Hypothalamus (tissue), 51 donors: ENCODE results near the gene AXIN2.
"Not testable (repeated sequence)": the region's sequence is repeated elsewhere in the genome, so short reads cannot be mapped to it uniquely, and the experiment has no call there.

ENCODE experiments used
- DNase-seq, 51 donors: peaks; one replicate each; lab custom pipeline; 2025; lab: John Stamatoyannopoulos, UW

Gene AXIN2

DNA sequence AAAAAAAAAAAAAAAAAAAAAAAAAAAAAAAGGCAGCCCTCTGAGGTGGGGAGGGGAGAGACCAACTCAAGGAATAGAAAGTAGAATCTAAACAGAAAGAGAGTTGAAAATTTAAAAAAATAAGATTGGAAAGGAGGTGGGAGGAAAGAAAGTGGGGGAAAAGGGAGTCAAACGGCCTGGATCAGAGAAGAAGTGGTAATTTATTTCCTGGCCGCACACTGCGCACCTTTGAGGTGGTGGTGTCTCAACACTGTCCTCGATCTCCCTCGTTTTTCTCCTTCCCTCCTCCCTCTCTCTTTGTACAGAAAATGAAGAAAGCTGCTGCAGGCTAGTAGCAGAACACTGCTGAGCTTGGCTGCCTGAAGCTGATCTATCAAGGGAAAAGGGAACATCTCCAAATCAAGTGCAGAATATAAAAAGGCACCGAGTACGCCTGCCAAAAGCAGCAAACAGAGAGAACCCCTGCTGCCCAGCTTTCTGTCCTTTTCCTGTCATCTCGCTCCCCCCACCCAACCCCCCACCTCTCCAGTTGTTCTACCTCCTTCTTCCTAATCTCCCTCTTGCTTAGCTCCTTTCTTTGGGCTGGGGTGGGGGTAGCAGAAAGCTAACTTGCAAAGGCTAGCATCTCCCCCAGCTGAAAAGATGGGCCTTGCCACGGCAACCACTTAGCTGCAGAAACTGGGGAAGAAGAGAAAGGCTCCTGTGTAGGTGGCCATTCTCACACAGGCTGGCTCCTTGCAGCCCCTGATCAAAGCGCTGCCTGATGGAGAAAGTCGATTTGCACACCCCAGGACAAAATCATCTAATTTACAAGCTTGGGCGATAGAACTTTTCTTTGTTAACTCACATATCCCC is 22.5 kb downstream of the AXIN2 start:
- DNase-seq, result peak in 13 of 51 donors; percentile 18 to 45 (median 29)

DNA sequence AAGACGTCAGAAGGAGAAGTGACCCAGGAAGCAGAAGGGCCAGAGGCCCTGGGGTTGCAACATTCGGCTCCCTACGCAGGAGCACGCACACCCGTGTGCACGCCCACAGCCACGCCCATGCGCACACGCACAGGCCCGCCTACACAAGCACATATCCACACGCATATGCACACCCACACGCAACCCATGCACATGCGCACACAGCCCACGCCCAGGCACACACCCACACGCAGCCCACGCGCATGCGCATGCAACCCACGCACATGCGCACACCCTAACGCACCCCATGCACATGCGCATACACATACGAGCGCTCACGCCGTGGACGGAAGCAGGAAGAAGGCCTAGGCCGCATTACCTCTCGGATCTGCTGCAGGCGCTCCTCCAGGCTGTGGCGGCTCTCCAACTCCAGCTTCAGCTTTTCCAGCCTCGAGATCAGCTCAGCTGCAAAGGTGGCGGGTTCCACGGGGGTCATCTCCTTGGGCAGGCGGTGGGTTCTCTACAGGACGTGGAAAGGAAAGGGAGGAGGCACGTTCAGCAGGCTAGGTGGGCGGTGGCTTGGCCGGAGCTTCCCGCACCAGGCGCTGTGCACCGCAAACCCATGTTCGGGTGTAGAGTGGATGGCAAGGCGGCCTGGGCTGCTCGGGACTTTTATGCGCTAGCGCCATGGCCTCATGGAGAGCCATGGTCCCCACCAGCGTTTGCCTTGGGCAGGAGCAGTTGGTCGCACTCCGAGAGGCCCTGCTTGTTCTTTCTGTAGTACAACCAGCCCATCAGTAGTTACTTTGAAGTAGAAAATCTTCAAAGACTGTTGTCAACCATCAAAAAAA is 23.4 kb downstream of the AXIN2 start:
- DNase-seq, result no peak

DNA sequence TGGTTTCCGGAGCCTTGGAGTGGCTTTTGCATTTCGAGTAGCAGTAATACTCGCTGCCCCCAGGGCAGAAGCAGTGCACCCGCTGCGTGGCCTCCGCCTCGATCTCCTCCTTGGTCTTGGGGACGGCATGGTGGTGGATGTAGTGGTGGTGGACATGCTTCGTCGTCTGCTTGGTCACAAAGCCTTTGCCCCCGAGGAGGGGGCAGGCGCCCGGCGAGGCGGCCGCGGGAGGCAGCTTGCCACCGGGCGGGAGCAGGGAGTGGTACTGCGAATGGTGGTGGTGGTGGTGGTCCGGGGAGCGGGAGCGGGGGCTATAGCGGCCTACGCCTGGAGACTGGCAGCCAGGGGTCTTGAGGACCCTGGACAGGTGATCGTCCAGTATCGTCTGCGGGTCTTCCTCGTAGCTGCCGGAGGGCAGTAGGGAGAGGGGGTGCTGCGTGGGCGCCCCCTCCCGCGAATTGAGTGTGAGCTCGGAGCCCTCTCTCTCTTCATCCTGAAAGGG is 24.1 kb downstream of the AXIN2 start:
- DNase-seq, result no peak

DNA sequence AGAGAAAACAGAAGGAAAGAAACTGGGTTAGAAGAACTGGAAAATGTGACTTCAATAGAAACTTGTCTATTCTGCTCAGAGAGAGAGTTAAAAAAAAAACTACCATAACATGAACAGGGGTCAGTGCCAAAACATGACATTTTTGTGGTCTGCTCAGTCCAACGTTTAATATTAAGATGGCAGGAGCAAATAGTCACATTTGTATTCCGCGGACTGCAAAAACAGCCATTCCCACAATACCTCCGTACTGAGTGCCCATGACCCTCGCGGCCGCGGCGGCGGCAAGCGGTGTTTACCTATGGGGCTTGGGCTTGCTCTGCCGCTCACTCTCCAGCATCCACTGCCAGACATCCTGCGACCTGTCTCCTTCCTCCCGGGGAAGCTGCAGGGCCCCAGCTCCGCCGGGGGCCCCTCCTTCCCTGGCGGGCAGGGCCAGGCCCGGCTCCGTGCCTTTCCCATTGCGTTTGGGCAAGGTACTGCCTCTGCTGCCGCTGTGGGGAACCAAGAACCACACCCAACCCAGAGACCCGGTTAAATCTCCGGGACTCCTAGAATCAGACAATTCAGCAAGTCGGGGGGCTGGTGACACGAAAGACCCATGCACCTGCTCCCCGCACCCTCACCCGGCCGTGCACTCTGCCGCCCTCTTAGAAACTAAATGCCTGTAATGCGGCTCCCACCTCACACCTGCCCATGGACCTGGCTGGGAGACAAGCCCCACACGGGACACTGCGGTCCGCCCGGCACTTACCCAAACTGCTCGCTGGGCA is 24.7 kb downstream of the AXIN2 start:
- DNase-seq, result no peak

DNA sequence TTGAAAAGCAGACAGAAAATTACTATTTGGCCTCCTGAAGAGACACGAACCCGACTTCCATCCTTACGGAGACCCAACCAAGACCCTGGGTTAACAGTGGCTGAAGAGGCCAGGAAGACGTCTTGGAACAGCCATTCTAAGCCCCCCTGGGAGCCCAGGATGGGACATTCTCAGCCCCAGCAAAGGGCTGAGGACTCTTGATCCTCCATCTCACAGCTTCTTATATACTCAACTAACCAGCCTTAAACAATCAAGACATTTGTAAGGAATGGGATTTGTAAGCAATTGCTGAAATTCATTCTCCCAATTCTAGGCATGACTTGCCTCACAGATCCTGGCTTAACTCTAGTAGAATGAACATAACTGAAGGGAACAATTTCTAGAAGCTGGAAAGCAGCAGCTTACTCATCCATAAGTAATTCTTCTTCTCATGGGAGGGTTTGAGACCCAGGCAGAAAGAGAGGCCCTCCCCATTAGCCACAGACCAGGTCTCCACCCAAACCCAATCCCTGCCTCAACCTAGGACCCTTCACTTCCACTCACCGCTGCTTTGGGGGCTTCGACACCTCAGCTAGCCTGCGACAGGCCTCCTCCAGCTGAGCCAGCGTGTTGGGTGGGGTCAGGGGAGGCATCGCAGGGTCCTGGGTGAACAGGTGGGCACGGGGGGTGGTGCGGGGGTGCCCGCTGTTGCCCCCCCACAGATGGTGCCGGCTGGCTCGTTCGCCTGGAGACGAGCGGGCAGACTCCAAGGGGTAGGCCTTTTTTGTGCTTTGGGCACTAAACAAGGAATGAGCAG is 25.5 kb downstream of the AXIN2 start:
- no peak for DNase-seq

DNA sequence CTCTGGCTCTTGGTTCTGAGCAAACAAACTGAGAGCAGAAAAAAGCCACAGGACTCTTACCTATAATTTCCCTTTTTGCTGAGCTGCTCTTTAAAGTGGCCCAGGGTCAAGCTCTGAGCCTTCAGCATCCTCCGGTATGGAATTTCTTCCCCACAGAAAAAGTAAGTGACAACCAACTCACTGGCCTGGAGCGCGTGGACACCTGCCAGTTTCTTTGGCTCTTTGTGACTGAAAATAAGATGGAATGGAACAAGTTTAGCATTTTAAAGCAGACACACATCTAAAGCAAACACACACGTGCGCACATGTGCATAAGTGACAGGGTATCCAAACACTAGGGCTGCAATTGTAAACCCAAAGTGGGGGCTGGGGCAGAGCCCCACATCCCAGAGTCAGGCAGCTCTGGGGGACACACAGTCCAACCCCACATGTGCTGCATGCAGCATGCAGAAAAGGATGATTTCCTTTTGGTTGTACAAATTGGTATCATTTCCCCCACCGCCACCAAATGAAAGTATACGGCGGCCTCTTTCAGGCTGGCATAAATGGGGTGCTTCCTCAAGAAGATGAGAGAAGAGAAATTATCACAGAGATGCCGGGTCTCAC is 27.5 kb downstream of the AXIN2 start:
- DNase-seq, result no peak

DNA sequence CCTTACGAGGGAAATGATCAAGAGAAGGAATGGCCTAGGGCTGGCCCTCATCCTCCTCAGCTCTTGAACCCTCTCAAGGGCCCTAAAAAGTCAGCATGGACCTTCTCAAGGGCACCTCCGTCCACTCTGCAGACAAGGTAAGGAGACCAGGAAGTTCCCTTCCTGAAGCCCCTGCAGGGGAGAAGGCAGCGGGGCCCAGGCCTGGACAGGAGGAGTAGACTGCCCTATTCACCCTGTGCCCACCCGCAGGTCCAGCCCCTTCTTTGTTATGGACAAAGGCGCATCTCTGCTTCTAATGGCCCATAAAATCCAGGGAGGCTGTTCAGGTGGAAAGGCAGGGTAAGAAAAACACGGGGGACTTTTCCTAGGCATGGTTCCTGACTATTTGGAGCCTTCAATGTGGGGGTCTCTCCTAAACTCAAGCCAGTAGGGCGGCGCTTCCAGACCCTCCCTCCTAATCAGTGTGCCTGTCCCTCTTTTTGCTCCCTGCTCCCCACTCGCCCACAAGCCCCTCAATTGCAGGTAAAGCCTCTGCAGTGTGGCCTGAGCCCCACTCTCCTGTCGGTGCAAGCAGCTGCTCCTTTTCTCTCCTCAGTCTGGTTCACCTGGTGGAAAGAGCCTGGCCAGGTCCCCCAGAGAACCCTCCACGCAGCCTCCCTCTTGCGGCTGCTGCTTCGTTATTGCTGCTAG is 28.2 kb downstream of the AXIN2 start:
- DNase-seq, result no peak

DNA sequence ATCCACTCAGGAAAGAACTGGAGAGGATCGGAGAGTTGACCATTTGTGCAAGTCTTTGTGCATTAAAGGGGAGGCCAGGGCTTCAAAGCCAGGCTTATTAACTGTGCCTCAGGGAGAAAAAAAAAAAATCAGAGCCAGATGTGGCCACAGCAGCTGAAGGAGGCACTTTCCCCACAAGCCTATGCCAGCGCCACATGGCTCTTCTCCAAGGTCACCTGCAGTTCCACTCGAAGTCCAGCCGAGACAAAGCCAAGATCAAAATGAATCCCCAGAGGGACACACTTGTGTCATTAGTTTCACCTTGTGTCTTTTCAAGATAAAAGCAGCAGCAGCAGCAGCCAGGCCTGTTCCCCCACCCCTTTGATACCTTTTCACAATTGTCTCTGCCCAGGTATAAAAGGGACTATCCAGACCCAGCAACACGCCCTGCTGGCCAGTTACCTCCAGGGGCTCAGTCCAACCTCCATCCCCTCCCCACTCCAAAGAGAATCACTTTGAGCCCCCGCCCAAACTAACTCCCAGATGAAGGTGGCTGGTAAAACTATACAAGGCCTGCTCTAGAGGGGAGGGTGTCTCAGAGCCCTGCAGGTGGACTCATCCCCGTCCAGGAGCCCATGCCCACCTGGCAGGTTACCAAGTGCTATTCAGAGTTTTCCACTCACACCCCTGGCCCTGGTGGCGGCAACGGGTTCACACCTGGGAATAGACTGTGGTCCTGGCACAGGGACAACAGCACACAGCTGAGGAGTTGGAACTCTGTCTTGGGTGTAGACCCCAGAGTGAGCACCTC is 29.2 kb downstream of the AXIN2 start:
- DNase-seq, result no peak

DNA sequence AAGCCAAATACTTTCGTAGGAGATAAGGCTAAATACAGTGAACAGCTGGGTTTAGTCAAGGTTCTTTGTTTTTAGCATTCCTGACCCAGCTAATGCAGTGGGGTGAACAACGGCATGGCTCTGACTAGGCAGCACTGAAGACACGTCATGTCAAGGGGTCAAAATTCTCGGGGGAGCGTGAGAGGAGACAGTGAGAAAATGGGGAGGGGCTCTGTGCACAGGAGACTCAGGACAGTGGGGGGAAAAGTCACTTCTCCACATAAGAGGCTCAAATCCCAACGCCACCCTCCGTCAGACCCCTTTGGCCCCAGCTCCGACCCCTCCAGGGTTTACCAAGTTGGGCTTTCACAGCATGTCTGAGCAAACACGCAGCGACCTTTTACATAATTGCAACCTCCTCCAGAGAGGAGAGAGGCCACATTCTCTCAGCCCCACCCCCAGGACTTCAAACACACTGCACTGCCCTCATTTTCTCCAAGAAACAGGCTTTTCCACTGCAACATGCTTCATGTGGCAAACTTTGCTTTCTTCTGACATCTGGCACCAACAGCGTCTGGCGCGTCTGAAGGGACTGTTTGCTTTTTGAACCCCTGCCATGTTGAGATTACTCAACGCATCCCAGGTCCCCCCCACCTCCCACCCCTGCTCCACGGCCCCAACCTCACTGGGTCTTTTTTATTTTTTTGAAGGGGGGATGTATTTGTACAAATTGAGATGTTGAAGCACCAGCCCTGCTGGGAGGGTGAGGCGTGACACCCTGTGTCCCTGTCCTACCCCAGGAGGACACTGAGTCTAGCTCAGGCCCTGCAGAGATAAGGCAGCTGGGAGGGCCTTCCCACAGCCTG is 30.0 kb downstream of the AXIN2 start:
- peak in 5 of 51 donors; percentile 16 to 45 (median 33) for DNase-seq

DNA sequence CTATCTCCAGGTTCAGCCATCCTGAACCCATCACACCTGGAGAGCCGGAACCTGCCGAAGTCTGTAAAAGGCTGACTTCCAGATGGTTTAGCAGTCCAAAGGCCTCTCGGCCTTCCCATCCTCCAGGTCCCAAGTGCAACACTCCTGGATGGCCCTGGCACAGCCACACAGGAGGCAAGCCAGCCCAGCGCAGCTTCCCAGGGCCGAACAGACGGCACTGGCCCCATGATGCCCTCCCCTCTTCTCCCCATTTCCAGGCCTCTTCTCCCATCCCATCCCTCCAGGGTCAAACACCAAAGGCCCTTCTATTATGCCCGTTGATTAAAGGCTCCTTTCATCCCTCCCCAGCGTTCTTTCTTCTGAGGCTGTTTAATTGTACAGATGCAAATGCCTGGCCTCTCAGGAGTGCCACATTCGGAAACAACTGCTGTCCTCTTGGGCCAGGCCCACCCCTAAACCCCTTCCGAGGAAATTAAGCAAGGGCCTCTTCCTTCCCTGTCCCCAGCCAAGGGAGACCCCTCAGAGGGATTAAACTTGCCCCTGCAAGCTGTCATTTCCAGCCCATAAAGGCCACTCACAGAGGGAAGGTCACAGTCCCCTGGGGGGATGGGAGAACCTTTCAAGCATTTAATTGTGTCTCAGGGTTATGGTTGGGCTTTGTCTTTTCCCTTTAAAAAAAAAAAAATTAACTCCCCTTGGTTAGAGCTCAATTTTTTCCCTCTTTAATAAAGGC is 30.8 kb downstream of the AXIN2 start:
- peak in 6 of 51 donors; percentile 11 to 38 (median 18) for DNase-seq

DNA sequence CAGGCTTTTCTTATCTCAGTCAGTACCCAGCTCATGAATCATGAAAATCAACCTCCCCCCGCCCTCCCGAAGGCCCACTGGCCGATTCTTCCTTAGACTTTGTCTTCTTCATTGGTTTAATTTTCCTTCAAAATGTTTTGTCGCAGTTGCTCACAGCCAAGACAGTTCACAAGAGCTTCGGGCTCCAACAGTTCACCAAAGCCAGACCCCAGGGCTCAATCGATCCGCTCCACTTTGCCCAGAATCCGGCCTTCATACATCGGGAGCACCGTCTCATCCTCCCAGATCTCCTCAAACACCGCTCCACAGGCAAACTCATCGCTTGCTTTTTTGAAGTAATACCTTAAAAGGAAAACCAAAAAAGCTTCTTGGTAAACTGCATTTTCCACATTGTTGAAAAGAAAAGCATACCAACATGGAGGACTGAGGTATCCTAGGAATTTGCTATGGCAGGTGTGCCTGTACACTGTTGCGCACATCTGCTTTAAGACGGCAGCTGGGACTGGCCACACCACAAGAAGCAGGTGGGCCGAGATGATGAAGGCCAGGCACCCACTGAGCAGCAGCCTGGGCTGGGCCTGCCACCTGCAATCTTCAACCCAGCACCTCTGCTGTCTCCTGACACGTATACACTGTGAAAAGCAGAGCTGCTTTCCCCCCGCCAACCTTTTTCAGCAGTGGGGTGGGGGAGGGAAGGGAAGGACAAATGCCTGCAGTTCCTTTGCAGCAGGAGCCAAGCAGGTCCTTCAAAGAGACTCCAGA is 31.5 kb downstream of the AXIN2 start:
- DNase-seq, result no peak

DNA sequence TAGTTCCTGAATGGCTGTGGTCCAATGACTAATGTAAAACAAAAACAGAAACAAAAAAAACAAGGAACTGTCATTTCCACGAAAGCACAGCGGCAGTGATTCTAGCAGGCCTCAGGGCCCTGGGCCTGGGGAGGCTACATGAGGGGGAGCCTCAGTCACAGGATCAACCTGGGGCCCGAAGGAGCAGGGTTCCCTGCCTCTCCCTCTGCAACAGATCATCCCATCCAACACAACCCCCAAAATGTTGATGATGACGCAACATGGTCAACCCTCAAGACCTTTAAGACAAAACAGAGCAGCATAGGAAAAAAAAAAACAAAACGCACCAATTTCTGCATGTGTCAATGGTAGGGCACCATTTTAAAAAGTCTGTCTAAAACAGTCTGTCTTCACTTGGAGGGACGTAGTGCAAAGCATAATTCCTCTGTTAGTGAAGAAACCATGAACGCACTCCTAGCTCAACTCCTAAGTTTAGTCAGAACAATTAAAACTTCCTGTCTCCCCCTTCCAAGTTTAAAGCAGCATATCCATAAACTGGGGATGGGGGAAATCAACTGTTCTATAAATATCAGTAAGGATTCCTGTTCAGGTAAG is 32.3 kb downstream of the AXIN2 start:
- DNase-seq, result no peak

DNA sequence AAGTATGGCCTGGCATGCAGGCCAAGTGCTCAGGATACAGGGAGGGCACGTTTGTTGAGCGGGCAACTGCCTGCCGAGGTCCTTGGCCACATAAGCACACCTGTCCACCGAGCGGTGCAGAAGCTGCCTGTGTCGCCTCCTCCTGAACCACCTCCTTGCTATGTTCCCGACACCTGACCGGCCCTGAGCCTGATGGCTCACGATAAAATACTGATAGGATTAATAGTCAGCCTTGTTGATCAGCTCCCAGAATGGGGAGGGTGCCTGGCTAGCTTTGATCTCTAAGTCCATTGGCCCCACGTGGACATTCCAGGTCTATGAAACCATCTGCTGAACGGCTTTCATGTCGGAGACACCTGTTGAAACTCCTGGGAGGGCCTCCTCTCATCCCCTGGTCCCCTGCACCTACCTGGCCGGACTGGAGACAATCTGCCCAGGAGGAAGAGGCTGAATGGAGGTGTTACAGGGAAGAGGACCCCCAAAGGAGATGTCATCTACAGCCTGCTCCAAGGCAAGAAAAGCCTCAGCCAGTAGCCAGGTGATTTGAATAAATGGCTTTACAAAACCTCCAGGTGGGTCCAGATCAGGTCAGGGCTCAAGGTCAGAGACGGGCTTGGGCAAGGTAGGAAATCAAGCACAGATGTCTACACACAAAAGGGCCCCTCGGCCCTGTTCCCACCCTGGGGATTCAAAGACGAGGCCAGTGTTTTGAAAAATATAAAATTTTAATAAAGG is 33.4 kb downstream of the AXIN2 start:
- no peak for DNase-seq

DNA sequence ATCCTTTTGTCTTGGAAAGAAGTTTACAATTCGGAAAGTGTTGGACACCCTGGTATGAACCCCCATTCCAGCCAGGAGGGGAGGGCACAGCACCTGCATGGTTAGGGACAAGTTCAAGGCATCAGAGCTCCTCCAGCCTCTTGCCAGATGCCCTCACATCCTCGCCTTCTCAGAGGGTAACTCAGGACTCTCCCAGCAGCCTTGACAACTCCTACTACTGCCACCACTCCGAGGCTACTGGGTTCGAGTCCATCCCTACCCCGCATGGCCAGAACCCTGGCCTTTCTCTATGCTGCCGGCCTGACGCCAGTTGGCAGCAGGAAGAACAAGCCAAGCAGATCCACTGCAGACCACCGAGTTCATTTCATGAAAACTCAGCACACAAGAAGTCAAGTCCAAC is 34.1 kb downstream of the AXIN2 start:
- DNase-seq, result no peak

DNA sequence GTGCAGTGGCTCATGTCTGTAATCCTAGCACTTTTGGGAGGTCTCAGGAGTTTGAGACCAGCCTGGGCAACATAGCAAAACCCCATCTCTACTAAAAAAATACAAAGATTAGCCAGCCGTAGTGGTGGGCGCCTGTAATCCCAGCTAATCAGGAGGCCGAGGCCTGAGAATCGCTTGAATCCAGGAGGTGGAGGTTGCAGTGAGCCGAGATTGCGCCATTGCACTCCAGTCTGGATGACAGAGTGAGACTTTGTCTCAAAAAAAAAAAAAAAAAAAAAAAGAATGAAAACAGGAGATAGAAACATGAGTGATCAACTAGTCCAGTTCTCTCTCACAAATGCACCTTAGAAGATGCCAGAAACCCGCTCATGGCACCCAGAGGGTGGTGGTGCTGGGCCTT is 34.6 kb downstream of the AXIN2 start:
- not testable (repeated sequence) for DNase-seq
